ENCODE data around the gene GALK1.
A peak's percentile ranks its signal among the peaks of the same experiment; 100 is the strongest.
"Not testable (repeated sequence)": the region's sequence is repeated elsewhere in the genome, so short reads cannot be mapped to it uniquely, and the experiment has no call there.

GALK1 gene

GRCh38 chr17:75783803-75784472 is 18.9 kb upstream of the GALK1 start:
- no peak for DNase-seq

GRCh38 chr17:75783069-75783783 is 18.2 kb upstream of the GALK1 start:
- no peak for DNase-seq

- no peak for DNase-seq
Observed at GRCh38 chr17:75779987-75780889, 15.2 kb upstream of the GALK1 start.

- peak; percentile 98 for DNase-seq
Observed at GRCh38 chr17:75779250-75779986, 14.4 kb upstream of the GALK1 start.

- DNase-seq, result no peak
Observed at GRCh38 chr17:75778861-75779249, 13.9 kb upstream of the GALK1 start.

GRCh38 chr17:75778066-75778860 is 13.3 kb upstream of the GALK1 start:
- not testable (repeated sequence) for DNase-seq

- no peak for DNase-seq
Observed at GRCh38 chr17:75777296-75777922, 12.4 kb upstream of the GALK1 start.

- no peak for DNase-seq
Observed at GRCh38 chr17:75776386-75777295, 11.6 kb upstream of the GALK1 start.

- no peak for DNase-seq
Observed at GRCh38 chr17:75774991-75775668, 10.1 kb upstream of the GALK1 start.

- DNase-seq, result no peak
Observed at GRCh38 chr17:75774471-75774990, 9.5 kb upstream of the GALK1 start.

- no peak for DNase-seq
Observed at GRCh38 chr17:75773808-75774470, 8.9 kb upstream of the GALK1 start.

- DNase-seq, result no peak
Observed at GRCh38 chr17:75773121-75773807, 8.3 kb upstream of the GALK1 start.

GRCh38 chr17:75771334-75772281 is 6.6 kb upstream of the GALK1 start:
- DNase-seq, result no peak

GRCh38 chr17:75769536-75769935 is 4.5 kb upstream of the GALK1 start:
- DNase-seq, result no peak

GRCh38 chr17:75767881-75768280 is 2.9 kb upstream of the GALK1 start:
- no peak for DNase-seq

- DNase-seq, result no peak
Observed at GRCh38 chr17:75765981-75766380, 989 bp upstream of the GALK1 start.

GRCh38 chr17:75764417-75764710 is 628 bp downstream of the GALK1 start:
- DNase-seq, result no peak
